SH-SY5Y (cell line): Measurements from ENCODE around the gene AHRR.

Source experiments
- GATA2 ChIP-seq: IDR thresholded peaks from 2 replicates; pipeline ENCODE4 v1.6.1; 2011; ENCODE audit warnings: mild to moderate bottlenecking, low read depth, low read length
- GATA3 ChIP-seq: IDR thresholded peaks from 2 replicates; pipeline ENCODE4 v1.6.1; 2011; ENCODE audit warnings: low read depth, mild to moderate bottlenecking, low read length, moderate library complexity

DNA sequence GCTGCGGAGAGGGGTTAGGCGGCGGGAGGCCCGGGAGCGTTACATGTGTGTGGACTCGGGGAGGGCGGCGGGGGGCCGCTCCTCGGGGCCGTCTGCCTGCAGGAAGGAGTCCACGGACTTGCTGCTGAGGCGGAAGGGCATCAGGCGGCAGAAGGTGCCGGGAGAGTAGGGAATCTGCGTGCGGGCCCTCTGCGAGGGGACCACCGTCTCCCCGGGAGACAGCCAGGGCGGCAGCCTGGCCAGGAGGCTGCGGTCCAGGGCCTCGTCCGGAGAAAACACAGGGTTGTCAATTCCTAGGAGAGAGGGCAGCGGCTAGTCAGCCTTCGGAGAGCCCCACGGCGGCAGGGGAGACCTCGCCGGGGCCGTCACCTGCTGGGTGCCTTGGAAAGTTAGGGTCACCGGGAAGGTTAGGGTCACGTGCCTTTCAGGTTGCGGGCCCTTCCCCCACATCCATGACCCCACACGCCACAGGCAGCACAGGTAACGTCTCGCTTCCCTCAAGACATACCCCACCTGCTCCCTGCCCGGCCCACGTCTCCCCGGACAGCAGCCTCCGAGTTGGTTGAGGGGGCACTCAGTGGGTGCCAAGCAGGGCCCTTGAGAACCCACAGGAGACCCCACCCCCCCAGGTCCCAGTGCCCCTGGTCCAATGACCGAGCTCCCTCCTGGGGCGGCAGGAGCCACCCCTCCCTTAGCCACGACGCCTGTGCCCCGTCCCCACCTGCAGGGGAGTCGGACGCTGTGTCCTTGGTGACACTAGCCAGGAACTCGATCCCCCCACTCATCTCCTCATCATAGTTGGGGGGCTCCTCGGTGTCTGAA lies 153.5 kb downstream of the AHRR start:
- no peak for TF ChIP-seq GATA2
- no peak for TF ChIP-seq GATA3
